Gastroesophageal sphincter (tissue), 3 donors: ENCODE measurements around the gene LMTK3.

Experiments
- POLR2A ChIP-seq, 2 donors: fragments of 450-650 bp; IDR thresholded peaks; one replicate each; pipeline ENCODE4 v1.6.1; 2017; ENCODE audit warnings: antibody characterized with exemption in 2 of 2, mild to moderate bottlenecking in 2 of 2, moderate library complexity in 1 of 2
- POLR2AphosphoS5 ChIP-seq: sonication (generic); formaldehyde crosslinking; IDR thresholded peaks from one replicate; pipeline ENCODE4 v1.6.1; 2017; ENCODE audit warnings: antibody characterized with exemption
- TF ChIP-seq, protein P1 (sequence below), 4 experiments: fragments of 200-600 bp in 2 of 4; fragments of 450-650 bp in 2 of 4; sonication (generic) in 1 of 4; IDR thresholded peaks; one replicate each; pipeline ENCODE4 v1.5.1; 2017 to 2019; ENCODE audit warnings: antibody characterized with exemption in 4 of 4, mild to moderate bottlenecking in 2 of 4, moderate library complexity in 2 of 4

DNA sequence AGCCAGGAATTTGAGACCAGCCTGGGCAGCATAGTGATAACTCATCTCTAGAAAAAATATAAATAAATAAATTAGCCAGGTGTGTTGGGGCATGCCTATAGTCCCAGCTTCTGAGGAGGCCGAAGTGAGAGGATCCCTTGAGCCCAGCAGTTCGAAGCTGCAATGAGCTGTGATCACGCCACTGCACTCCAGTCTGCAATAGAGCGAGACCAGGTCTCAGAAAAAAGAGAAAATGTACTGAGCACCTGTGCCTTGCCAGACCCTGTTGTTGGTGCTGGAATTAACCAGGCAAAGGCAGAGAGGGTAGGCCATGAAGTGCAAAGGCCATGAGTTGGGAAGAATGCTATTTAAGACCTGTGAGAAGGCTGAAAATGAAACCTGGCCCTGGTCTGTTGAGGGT lies 39.8 kb downstream of the LMTK3 start:
- TF ChIP-seq, protein P1, sequence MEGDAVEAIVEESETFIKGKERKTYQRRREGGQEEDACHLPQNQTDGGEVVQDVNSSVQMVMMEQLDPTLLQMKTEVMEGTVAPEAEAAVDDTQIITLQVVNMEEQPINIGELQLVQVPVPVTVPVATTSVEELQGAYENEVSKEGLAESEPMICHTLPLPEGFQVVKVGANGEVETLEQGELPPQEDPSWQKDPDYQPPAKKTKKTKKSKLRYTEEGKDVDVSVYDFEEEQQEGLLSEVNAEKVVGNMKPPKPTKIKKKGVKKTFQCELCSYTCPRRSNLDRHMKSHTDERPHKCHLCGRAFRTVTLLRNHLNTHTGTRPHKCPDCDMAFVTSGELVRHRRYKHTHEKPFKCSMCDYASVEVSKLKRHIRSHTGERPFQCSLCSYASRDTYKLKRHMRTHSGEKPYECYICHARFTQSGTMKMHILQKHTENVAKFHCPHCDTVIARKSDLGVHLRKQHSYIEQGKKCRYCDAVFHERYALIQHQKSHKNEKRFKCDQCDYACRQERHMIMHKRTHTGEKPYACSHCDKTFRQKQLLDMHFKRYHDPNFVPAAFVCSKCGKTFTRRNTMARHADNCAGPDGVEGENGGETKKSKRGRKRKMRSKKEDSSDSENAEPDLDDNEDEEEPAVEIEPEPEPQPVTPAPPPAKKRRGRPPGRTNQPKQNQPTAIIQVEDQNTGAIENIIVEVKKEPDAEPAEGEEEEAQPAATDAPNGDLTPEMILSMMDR (IDR thresholded peaks at IDR 0.05), result no peak
- TF ChIP-seq POLR2AphosphoS5 (no peak), POLR2A (IDR thresholded peaks at IDR 0.05) (no peak)
